Neural cell (in vitro differentiated cells): ENCODE results near the gene GNB3. TPM values are rescaled to one million over a fixed set of nuclear protein-coding genes. Genes with fewer than 3 reads are reported as not detected.

Experiments used
- H2AFZ ChIP-seq: fragments of 200-600, 300-800 bp; sonication (generic), shearing (Covaris generic); 2 replicates; pipeline ENCODE4 v1.6.0; 2014; ENCODE audit warnings: low read depth, mild to moderate bottlenecking, antibody characterized with exemption, low read length, moderate library complexity
- H3F3A ChIP-seq: fragments of 200-600 bp; shearing (Covaris generic); 2 replicates; pipeline ENCODE4 v1.6.1; 2016; ENCODE audit warnings: mild to moderate bottlenecking, moderate library complexity, mixed read lengths, antibody characterized with exemption, low read length; ENCODE audit not compliant: insufficient read depth, poor library complexity, severe bottlenecking
- H3K27ac ChIP-seq: fragments of 200-600, 300-800 bp; sonication (generic), shearing (Covaris generic); 2 replicates; pipeline ENCODE4 v1.5.1; 2014; ENCODE audit warnings: mild to moderate bottlenecking, low read length, moderate library complexity
- H3K27me3 ChIP-seq: fragments of 300-800, 200-600 bp; sonication (generic), shearing (Covaris generic); 2 replicates; pipeline ENCODE4 v1.6.0; 2014; ENCODE audit warnings: mild to moderate bottlenecking, low read depth, low read length, moderate library complexity; ENCODE audit not compliant: insufficient read depth
- H3K36me3 ChIP-seq: fragments of 300-800, 200-600 bp; sonication (generic), shearing (Covaris generic); 2 replicates; pipeline ENCODE4 v1.5.1; 2014; ENCODE audit warnings: mild to moderate bottlenecking, antibody characterized with exemption, low read length, moderate library complexity; ENCODE audit not compliant: insufficient read depth
- H3K4me2 ChIP-seq: fragments of 300-800, 200-600 bp; sonication (generic), shearing (Covaris generic); 2 replicates; pipeline ENCODE4 v1.6.0; 2014; ENCODE audit warnings: mild to moderate bottlenecking, low read length
- H3K4me3 ChIP-seq: fragments of 300-800, 200-600 bp; sonication (generic), shearing (Covaris generic); 2 replicates; pipeline ENCODE4 v1.5.1; 2014; ENCODE audit warnings: mild to moderate bottlenecking, low read length, moderate library complexity
- H3K79me2 ChIP-seq: fragments of 200-600 bp; shearing (Covaris generic); replicated peaks from 2 replicates; pipeline ENCODE4 v1.6.0; 2014; ENCODE audit warnings: mild to moderate bottlenecking, low read length, moderate library complexity; ENCODE audit not compliant: insufficient read depth
- H3K9ac ChIP-seq: fragments of 300-800, 200-600 bp; sonication (generic), shearing (Covaris generic); 2 replicates; pipeline ENCODE4 v1.6.1; 2016; ENCODE audit warnings: mild to moderate bottlenecking, low read length, mixed read lengths
- H3K9me2 ChIP-seq: fragments of 200-600 bp; shearing (Covaris generic); 2 replicates; pipeline ENCODE4 v1.6.1; 2016; ENCODE audit warnings: mild to moderate bottlenecking, low read length, mixed read lengths; ENCODE audit not compliant: insufficient read depth
- H3K9me3 ChIP-seq: fragments of 200-600, 300-800 bp; sonication (generic), shearing (Covaris generic); 2 replicates; pipeline ENCODE4 v1.6.1; 2016; ENCODE audit warnings: mild to moderate bottlenecking, mixed run types, low read length, moderate library complexity, mixed read lengths
- H4K20me1 ChIP-seq: fragments of 200-600 bp; shearing (Covaris generic); 2 replicates; pipeline ENCODE4 v1.6.1; 2016; ENCODE audit warnings: mild to moderate bottlenecking, mixed run types; ENCODE audit not compliant: insufficient read depth
- EP300 ChIP-seq: fragments of 450-650 bp; conservative IDR thresholded peaks from 2 replicates; pipeline ENCODE4 v1.6.1; 2014; ENCODE audit warnings: antibody characterized with exemption, mild to moderate bottlenecking, moderate library complexity; ENCODE audit not compliant: poor library complexity, severe bottlenecking
- EZH2 ChIP-seq: fragments of 200-600, 300-800 bp; shearing (Covaris generic), sonication (generic); IDR thresholded peaks from 2 replicates; pipeline ENCODE4 v1.6.1; 2014; ENCODE audit warnings: antibody characterized with exemption, low read length, borderline replicate concordance, mild to moderate bottlenecking; ENCODE audit not compliant: insufficient read depth, poor library complexity, severe bottlenecking
- MXI1 ChIP-seq: fragments of 450-650 bp; conservative IDR thresholded peaks from 2 replicates; pipeline ENCODE4 v1.6.1; 2014; ENCODE audit warnings: antibody characterized with exemption, mild to moderate bottlenecking; ENCODE audit not compliant: poor library complexity, severe bottlenecking
- POLR2AphosphoS5 ChIP-seq: IDR thresholded peaks from 2 replicates; pipeline ENCODE4 v1.6.1; 2012
- RAD21 ChIP-seq: fragments of 450-650 bp; conservative IDR thresholded peaks from 2 replicates; pipeline ENCODE4 v1.6.1; 2014; ENCODE audit warnings: antibody characterized with exemption, mild to moderate bottlenecking, moderate library complexity
- SMC3 ChIP-seq: fragments of 450-650 bp; conservative IDR thresholded peaks from 2 replicates; pipeline ENCODE4 v1.6.1; 2014; ENCODE audit warnings: antibody characterized with exemption, mild to moderate bottlenecking, moderate library complexity; ENCODE audit not compliant: poor library complexity
- TAF1 ChIP-seq: IDR thresholded peaks from 2 replicates; pipeline ENCODE4 v1.6.1; 2012; ENCODE audit warnings: low read depth
- polyA plus RNA-seq: library from polyadenylated mRNA; depleted of rRNA; stranded (reverse); fragments of >200 nt; gene quantifications from 2 replicates; pipeline ENCODE4 v1.2.3, GENCODE V29; 2014
- TF ChIP-seq, protein P1 (sequence below): IDR thresholded peaks from 2 replicates; pipeline ENCODE4 v1.6.1; 2012; ENCODE audit warnings: borderline replicate concordance
- TF ChIP-seq, protein P2 (sequence below): fragments of 450-650 bp; IDR thresholded peaks from 2 replicates; pipeline ENCODE4 v1.5.1; 2014; ENCODE audit warnings: antibody characterized with exemption, mild to moderate bottlenecking, moderate library complexity; ENCODE audit not compliant: poor library complexity, severe bottlenecking

GNB3 gene
- polyA plus RNA-seq, 1 donor from 2014 or later: 18.8 TPM

DNA sequence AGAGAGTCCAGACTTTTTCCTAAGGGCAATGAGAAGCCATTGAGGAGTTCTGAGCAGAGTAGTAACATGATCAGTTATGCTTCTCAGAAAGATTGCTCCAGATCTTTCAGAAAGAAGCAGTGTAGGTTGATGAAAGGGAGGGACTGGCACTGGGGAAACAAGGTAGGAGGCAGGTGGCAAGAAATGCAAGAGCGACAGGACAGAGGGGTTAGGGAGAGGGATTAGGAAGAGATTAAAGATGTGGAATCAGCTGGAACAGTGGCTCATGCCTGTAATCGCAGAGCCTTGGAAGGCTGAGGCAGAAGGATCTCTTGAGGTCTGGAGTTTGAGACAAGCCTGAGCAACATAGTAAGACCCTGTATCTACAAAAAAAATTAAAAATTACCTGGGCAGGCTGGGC, 7.0 kb downstream of the GNB3 start:
- no peak overlapping the region for H3K9ac ChIP-seq
- H3K27me3 ChIP-seq: no peaks in the 10 kb centered on the region
- no peak overlapping the region for H3K4me2 ChIP-seq
- H3K9me3 ChIP-seq: no peaks in the 10 kb centered on the region
- no peaks in the 10 kb centered on the region for H4K20me1 ChIP-seq
- no peak overlapping the region for H2AFZ ChIP-seq
- no peaks in the 10 kb centered on the region for H3K9me2 ChIP-seq
- no peaks in the 10 kb centered on the region for H3F3A ChIP-seq
- TF ChIP-seq, protein P1, sequence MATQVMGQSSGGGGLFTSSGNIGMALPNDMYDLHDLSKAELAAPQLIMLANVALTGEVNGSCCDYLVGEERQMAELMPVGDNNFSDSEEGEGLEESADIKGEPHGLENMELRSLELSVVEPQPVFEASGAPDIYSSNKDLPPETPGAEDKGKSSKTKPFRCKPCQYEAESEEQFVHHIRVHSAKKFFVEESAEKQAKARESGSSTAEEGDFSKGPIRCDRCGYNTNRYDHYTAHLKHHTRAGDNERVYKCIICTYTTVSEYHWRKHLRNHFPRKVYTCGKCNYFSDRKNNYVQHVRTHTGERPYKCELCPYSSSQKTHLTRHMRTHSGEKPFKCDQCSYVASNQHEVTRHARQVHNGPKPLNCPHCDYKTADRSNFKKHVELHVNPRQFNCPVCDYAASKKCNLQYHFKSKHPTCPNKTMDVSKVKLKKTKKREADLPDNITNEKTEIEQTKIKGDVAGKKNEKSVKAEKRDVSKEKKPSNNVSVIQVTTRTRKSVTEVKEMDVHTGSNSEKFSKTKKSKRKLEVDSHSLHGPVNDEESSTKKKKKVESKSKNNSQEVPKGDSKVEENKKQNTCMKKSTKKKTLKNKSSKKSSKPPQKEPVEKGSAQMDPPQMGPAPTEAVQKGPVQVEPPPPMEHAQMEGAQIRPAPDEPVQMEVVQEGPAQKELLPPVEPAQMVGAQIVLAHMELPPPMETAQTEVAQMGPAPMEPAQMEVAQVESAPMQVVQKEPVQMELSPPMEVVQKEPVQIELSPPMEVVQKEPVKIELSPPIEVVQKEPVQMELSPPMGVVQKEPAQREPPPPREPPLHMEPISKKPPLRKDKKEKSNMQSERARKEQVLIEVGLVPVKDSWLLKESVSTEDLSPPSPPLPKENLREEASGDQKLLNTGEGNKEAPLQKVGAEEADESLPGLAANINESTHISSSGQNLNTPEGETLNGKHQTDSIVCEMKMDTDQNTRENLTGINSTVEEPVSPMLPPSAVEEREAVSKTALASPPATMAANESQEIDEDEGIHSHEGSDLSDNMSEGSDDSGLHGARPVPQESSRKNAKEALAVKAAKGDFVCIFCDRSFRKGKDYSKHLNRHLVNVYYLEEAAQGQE: no peak
- no peak for TF ChIP-seq EZH2
- TF ChIP-seq, protein P2, sequence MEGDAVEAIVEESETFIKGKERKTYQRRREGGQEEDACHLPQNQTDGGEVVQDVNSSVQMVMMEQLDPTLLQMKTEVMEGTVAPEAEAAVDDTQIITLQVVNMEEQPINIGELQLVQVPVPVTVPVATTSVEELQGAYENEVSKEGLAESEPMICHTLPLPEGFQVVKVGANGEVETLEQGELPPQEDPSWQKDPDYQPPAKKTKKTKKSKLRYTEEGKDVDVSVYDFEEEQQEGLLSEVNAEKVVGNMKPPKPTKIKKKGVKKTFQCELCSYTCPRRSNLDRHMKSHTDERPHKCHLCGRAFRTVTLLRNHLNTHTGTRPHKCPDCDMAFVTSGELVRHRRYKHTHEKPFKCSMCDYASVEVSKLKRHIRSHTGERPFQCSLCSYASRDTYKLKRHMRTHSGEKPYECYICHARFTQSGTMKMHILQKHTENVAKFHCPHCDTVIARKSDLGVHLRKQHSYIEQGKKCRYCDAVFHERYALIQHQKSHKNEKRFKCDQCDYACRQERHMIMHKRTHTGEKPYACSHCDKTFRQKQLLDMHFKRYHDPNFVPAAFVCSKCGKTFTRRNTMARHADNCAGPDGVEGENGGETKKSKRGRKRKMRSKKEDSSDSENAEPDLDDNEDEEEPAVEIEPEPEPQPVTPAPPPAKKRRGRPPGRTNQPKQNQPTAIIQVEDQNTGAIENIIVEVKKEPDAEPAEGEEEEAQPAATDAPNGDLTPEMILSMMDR: no peak
- TF ChIP-seq MXI1: no peak
- no peak for TF ChIP-seq EP300
- no peak for TF ChIP-seq SMC3
- no peak for TF ChIP-seq POLR2AphosphoS5
- TF ChIP-seq TAF1: no peak
- TF ChIP-seq RAD21: no peak
- no peak overlapping the region for H3K4me3 ChIP-seq
- no peaks in the 10 kb centered on the region for H3K36me3 ChIP-seq
- H3K27ac ChIP-seq: no peak overlapping the region
- H3K79me2 ChIP-seq: peaks cover 8% of the 10 kb centered on the region

DNA sequence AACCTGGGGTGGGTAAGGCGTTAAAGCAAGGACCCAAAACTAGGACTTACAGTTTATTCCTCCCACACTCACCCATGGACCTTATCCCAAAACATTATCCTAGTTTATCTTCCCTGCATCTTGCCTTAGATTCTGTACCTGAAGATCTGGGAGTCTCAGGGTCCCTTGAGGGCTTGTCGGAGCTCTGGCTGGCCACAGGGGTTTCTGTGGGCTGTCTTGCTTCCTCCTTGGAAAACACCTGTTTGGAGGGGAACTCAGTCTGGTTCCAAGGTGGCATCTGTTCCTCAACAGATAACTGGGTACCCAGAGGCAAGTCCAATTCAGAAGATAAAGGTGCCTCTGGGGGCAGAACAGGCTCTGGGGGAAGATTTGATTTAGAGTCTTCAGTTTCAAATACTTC, 8.7 kb downstream of the GNB3 start:
- no peak overlapping the region for H3K27ac ChIP-seq
- no peak for TF ChIP-seq MXI1
- TF ChIP-seq EZH2: no peak
- no peak for TF ChIP-seq SMC3
- TF ChIP-seq TAF1: no peak
- TF ChIP-seq EP300: no peak
- TF ChIP-seq, protein P1: no peak
- TF ChIP-seq, protein P2: no peak
- no peak for TF ChIP-seq POLR2AphosphoS5
- no peak for TF ChIP-seq RAD21
- no peak overlapping the region for H3K4me2 ChIP-seq
- H3K79me2 ChIP-seq: peaks cover 21% of the 10 kb centered on the region
- no peaks in the 10 kb centered on the region for H4K20me1 ChIP-seq
- H3K4me3 ChIP-seq: no peak overlapping the region
- H3K9me2 ChIP-seq: no peaks in the 10 kb centered on the region
- no peaks in the 10 kb centered on the region for H3K36me3 ChIP-seq
- peaks cover 5% of the 10 kb centered on the region for H3F3A ChIP-seq
- H3K9ac ChIP-seq: no peak overlapping the region
- H3K27me3 ChIP-seq: no peaks in the 10 kb centered on the region
- H2AFZ ChIP-seq: no peak overlapping the region
- H3K9me3 ChIP-seq: no peaks in the 10 kb centered on the region
